Measurements from ENCODE around the gene SLC16A10.
"Not testable (repeated sequence)": the region's sequence is repeated elsewhere in the genome, so short reads cannot be mapped to it uniquely, and the experiment has no call there.

The SLC16A10 gene

GRCh38 chr6:111087871-111088667 lies 766 bp downstream of the SLC16A10 start:
- peak; percentile 2 for DNase-seq

GRCh38 chr6:111088668-111089003 lies 1.3 kb downstream of the SLC16A10 start:
- no peak for DNase-seq

GRCh38 chr6:111090766-111091165 lies 3.5 kb downstream of the SLC16A10 start:
- DNase-seq = no peak

GRCh38 chr6:111091987-111092386 lies 4.7 kb downstream of the SLC16A10 start:
- DNase-seq = no peak

GRCh38 chr6:111095488-111095887 lies 8.2 kb downstream of the SLC16A10 start:
- DNase-seq = not testable (repeated sequence)

- DNase-seq = no peak
Measured at GRCh38 chr6:111096246-111096645, 8.9 kb downstream of the SLC16A10 start.

GRCh38 chr6:111098597-111098996 lies 11.3 kb downstream of the SLC16A10 start:
- DNase-seq = no peak

GRCh38 chr6:111101987-111102386 lies 14.7 kb downstream of the SLC16A10 start:
- DNase-seq = no peak

GRCh38 chr6:111105578-111105977 lies 18.3 kb downstream of the SLC16A10 start:
- DNase-seq = peak; percentile 34

GRCh38 chr6:111107589-111107988 lies 20.3 kb downstream of the SLC16A10 start:
- DNase-seq = no peak

GRCh38 chr6:111110036-111110435 lies 22.7 kb downstream of the SLC16A10 start:
- DNase-seq = no peak

GRCh38 chr6:111113336-111114086 lies 26.2 kb downstream of the SLC16A10 start:
- DNase-seq = no peak

GRCh38 chr6:111114087-111114443 lies 26.8 kb downstream of the SLC16A10 start:
- DNase-seq = no peak

- DNase-seq = no peak
Measured at GRCh38 chr6:111114482-111114881, 27.2 kb downstream of the SLC16A10 start.

- no peak for DNase-seq
Measured at GRCh38 chr6:111118826-111119225, 31.5 kb downstream of the SLC16A10 start.

- DNase-seq = no peak
Measured at GRCh38 chr6:111119571-111120329, 32.4 kb downstream of the SLC16A10 start.

GRCh38 chr6:111121789-111122350 lies 34.6 kb downstream of the SLC16A10 start:
- DNase-seq = no peak

- DNase-seq = no peak
Measured at GRCh38 chr6:111122458-111123286, 35.4 kb downstream of the SLC16A10 start.

GRCh38 chr6:111124406-111124805 lies 37.1 kb downstream of the SLC16A10 start:
- no peak for DNase-seq

GRCh38 chr6:111129013-111129412 lies 41.7 kb downstream of the SLC16A10 start:
- no peak for DNase-seq

- DNase-seq = not testable (repeated sequence)
Measured at GRCh38 chr6:111131018-111131417, 43.7 kb downstream of the SLC16A10 start.

GRCh38 chr6:111132669-111133068 lies 45.4 kb downstream of the SLC16A10 start:
- not testable (repeated sequence) for DNase-seq

Measured in NCI-H510A treated with DMSO at 0.1 percent for 48 hours (cell line).